Osteocyte (in vitro differentiated cells): ENCODE data around the gene PHKB. TPM values are rescaled to one million over a fixed set of nuclear protein-coding genes. Genes with fewer than 3 reads are reported as not detected.

Experiments
- DNase-seq: peaks from one replicate; pipeline ENCODE4 v3.0.0; 2021; ENCODE audit warnings: mixed read lengths; ENCODE audit not compliant: unreplicated experiment; ENCODE audit errors: extremely low spot score
- H3K27ac Mint-ChIP-seq: one replicate; pipeline ENCODE4 v1.8.0; 2021; ENCODE audit warnings: mild to moderate bottlenecking, mixed read lengths; ENCODE audit not compliant: unreplicated experiment
- H3K27me3 Mint-ChIP-seq: one replicate; pipeline ENCODE4 v1.8.0; 2021; ENCODE audit warnings: mixed read lengths; ENCODE audit not compliant: unreplicated experiment
- H3K36me3 Mint-ChIP-seq: one replicate; pipeline ENCODE4 v1.8.0; 2021; ENCODE audit warnings: mixed read lengths; ENCODE audit not compliant: unreplicated experiment
- H3K4me1 Mint-ChIP-seq: one replicate; pipeline ENCODE4 v1.8.0; 2021; ENCODE audit warnings: mixed read lengths; ENCODE audit not compliant: unreplicated experiment
- H3K4me3 Mint-ChIP-seq: one replicate; pipeline ENCODE4 v1.8.0; 2021; ENCODE audit warnings: mild to moderate bottlenecking, moderate library complexity, mixed read lengths; ENCODE audit not compliant: unreplicated experiment
- H3K9me3 Mint-ChIP-seq: one replicate; pipeline ENCODE4 v1.8.0; 2021; ENCODE audit warnings: mixed read lengths; ENCODE audit not compliant: unreplicated experiment
- CTCF ChIP-seq: fragments of 200-600 bp; sonication (generic); IDR thresholded peaks from 2 replicates; pipeline ENCODE4 v1.5.0; 2021; ENCODE audit warnings: antibody characterized with exemption, mild to moderate bottlenecking, moderate library complexity
- total RNA-seq: library from RNA; stranded (reverse); gene quantifications from 2 replicates; pipeline ENCODE4 v1.2.1, GENCODE V29; 2021

PHKB gene
- total RNA-seq, 1 donor from 2014 or later = 64.3 TPM

- Mint-ChIP-seq H3K27ac (no peak overlapping the region), H3K36me3 (peaks cover 28% of the 10 kb centered on the region), H3K27me3 (no peaks in the 10 kb centered on the region), H3K9me3 (no peaks in the 10 kb centered on the region), H3K4me1 (peaks cover 7% of the 10 kb centered on the region), H3K4me3 (no peak overlapping the region)
- DNase-seq = no peak
- no peak for TF ChIP-seq CTCF
Observed at GRCh38 chr16:47506800-47507199, 45.7 kb downstream of the PHKB start.

GRCh38 chr16:47507701-47508100, 46.6 kb downstream of the PHKB start:
- Mint-ChIP-seq H3K4me1 (peaks cover 8% of the 10 kb centered on the region), H3K27ac (no peak overlapping the region), H3K36me3 (peaks cover 32% of the 10 kb centered on the region), H3K27me3 (no peaks in the 10 kb centered on the region), H3K9me3 (no peaks in the 10 kb centered on the region), H3K4me3 (no peak overlapping the region)
- TF ChIP-seq CTCF = no peak
- no peak for DNase-seq

GRCh38 chr16:47511882-47512281, 50.8 kb downstream of the PHKB start:
- Mint-ChIP-seq H3K4me1 (peaks cover 8% of the 10 kb centered on the region), H3K27ac (no peak overlapping the region), H3K36me3 (peaks cover 34% of the 10 kb centered on the region), H3K27me3 (no peaks in the 10 kb centered on the region), H3K4me3 (no peak overlapping the region), H3K9me3 (no peaks in the 10 kb centered on the region)
- DNase-seq = no peak
- TF ChIP-seq CTCF = no peak

- H3K4me3 Mint-ChIP-seq = no peak overlapping the region
- no peak overlapping the region for H3K27ac Mint-ChIP-seq
- no peak for DNase-seq
- H3K36me3 Mint-ChIP-seq = peaks cover 26% of the 10 kb centered on the region
- no peaks in the 10 kb centered on the region for H3K4me1 Mint-ChIP-seq
- no peak for TF ChIP-seq CTCF
- H3K9me3 Mint-ChIP-seq = peaks cover 15% of the 10 kb centered on the region
- H3K27me3 Mint-ChIP-seq = no peaks in the 10 kb centered on the region
Observed at GRCh38 chr16:47519037-47519436, 57.9 kb downstream of the PHKB start.

GRCh38 chr16:47519546-47519945, 58.4 kb downstream of the PHKB start:
- no peak for TF ChIP-seq CTCF
- no peak overlapping the region for H3K27ac Mint-ChIP-seq

More at GRCh38 chr16:47519546-47519945, 58.4 kb downstream of the PHKB start:
- Mint-ChIP-seq H3K36me3 (peaks cover 26% of the 10 kb centered on the region), H3K9me3 (peaks cover 15% of the 10 kb centered on the region), H3K4me1 (no peaks in the 10 kb centered on the region), H3K4me3 (no peak overlapping the region), H3K27me3 (no peaks in the 10 kb centered on the region)
- no peak for DNase-seq
